ENCODE measurements around the gene ZFYVE9. TPM values are rescaled to one million over a fixed set of nuclear protein-coding genes. Genes with fewer than 3 reads are reported as not detected.
A peak's percentile ranks its signal among the peaks of the same experiment; 100 is the strongest.
"Not testable (repeated sequence)": the region's sequence is repeated elsewhere in the genome, so short reads cannot be mapped to it uniquely, and the experiment has no call there.

Gene ZFYVE9
- 1 to 10 TPM; 2.6 to 2.9 TPM for total RNA-seq

DNA sequence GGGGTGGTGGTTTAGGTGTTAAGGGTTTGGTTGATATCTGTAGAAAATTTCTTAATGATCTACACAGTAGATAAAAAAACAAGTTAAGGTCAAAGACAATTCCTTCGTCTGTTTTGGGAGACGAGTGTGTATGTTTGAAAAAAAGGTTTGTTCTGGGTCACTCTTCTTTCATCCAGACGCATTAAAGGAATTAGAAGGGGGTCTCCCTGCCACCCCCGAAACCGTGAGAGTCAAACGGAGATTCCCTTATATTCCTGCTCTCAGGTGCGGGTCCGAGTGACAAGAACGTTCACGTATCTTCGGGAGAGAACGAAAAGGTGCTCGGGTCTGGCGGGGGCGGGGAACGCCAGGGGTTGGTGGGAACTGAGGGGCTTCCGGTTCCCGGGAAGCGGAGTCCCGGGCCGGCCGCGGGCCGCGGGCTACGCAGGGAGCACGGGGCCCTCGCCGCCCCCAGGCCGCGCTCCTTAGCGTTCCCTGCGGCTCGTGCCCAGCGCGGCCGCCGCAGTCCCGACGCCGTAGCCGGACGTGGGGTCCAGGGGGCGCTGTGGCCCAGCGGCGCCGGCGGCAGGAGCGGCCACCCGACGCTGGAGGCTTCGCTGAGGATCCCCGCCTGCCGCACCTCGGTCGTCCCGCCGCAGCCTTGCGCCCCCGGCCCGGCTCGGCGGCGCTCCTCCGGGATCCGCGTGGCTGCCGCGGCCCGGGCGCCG is at the start of gene ZFYVE9:
Gene ZFYVE9, plus strand, starts transcription at position 577 of the 707 bp plus-strand sequence. CDS start 91,118 bp downstream, outside the sequence.
- Mint-ChIP-seq H3K4me3 (peak within 1 kb of the TSS; percentile 80), H3K9me3 (peaks cover 4% of the 10 kb centered on the region), H3K36me3 (no peaks in the 10 kb centered on the region), H3K27ac (no peak within 1 kb of the TSS), H3K4me1 (ENCODE audit: low read depth) (peaks cover 39% of the 10 kb centered on the region), H3K27me3 (peaks cover 3% of the 10 kb centered on the region)
- ChIA-PET CTCF (interaction anchor here (1.2 to 1.4 kb wide), 2 partner anchors 14 to 224 kb away, joined by 3 to 4 read pairs; partner anchors contain the start of gene CC2D1B), POLR2A (interaction anchor here (0.8 to 1.4 kb wide), 2 partner anchors 10 to 85 kb away, joined by 4 read pairs; partner anchors contain the start of gene BTF3L4)
- DNase-seq = peak; percentile 75
- intact Hi-C loops (cut with micrococcal nuclease) = loop anchor here (2.0 to 10.0 kb wide), 6 partner anchors 85 to 546 kb away; partner anchors contain the start of genes BTF3L4, ORC1, PRPF38A and SHISAL2A

GRCh38 chr1:52094300-52094699 is 47.6 kb upstream of the ZFYVE9 start:
- H3K27me3 Mint-ChIP-seq; POLR2A ChIA-PET; CTCF ChIA-PET; H3K9me3 Mint-ChIP-seq; H3K4me3 Mint-ChIP-seq; H3K27ac Mint-ChIP-seq; intact Hi-C loops (cut with micrococcal nuclease); H3K4me1 Mint-ChIP-seq (ENCODE audit: low read depth); DNase-seq: not testable (repeated sequence)
- H3K36me3 Mint-ChIP-seq = peaks cover 15% of the 10 kb centered on the region

DNA sequence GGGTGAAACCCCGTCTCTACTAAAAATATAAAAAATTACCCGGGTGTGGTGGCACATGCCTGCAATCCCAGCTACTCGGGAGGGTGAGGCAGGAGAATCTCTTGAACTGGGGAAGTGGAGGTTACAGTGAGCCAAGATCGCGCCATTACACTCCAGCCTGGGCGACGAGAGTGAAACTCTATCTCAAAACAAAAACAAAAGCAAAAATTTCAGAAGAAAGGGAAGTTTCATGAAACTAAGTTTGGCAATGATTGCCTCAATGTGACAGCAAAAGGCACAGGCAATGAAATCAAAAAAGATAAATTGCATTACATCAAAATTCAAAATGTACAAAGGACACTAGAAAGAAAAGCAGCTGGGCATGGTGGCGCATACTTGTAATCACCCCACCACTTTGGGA is 45.7 kb upstream of the ZFYVE9 start:
- DNase-seq = no peak
- ChIA-PET CTCF (no interaction called here), POLR2A (no interaction called here)
- no peaks in the 10 kb centered on the region for H3K9me3 Mint-ChIP-seq
- peaks cover 5% of the 10 kb centered on the region for H3K36me3 Mint-ChIP-seq
- no peaks in the 10 kb centered on the region for H3K4me1 Mint-ChIP-seq (ENCODE audit: low read depth)
- intact Hi-C loops (cut with micrococcal nuclease) = no loop called here
- H3K4me3 Mint-ChIP-seq = no peak overlapping the region
- H3K27ac Mint-ChIP-seq = no peak overlapping the region
- no peaks in the 10 kb centered on the region for H3K27me3 Mint-ChIP-seq

- H3K4me3 Mint-ChIP-seq = no peak overlapping the region
- intact Hi-C loops (cut with micrococcal nuclease) = no loop called here
- ChIA-PET POLR2A (no interaction called here), CTCF (no interaction called here)
- H3K27ac Mint-ChIP-seq = no peak overlapping the region
- DNase-seq = no peak
- peaks cover 6% of the 10 kb centered on the region for H3K4me1 Mint-ChIP-seq (ENCODE audit: low read depth)
- H3K27me3 Mint-ChIP-seq = no peaks in the 10 kb centered on the region
- H3K9me3 Mint-ChIP-seq = no peaks in the 10 kb centered on the region
- peaks cover 1% of the 10 kb centered on the region for H3K36me3 Mint-ChIP-seq
These were observed 43.6 kb upstream of the ZFYVE9 start for GRCh38 chr1:52098139-52098871.

DNA sequence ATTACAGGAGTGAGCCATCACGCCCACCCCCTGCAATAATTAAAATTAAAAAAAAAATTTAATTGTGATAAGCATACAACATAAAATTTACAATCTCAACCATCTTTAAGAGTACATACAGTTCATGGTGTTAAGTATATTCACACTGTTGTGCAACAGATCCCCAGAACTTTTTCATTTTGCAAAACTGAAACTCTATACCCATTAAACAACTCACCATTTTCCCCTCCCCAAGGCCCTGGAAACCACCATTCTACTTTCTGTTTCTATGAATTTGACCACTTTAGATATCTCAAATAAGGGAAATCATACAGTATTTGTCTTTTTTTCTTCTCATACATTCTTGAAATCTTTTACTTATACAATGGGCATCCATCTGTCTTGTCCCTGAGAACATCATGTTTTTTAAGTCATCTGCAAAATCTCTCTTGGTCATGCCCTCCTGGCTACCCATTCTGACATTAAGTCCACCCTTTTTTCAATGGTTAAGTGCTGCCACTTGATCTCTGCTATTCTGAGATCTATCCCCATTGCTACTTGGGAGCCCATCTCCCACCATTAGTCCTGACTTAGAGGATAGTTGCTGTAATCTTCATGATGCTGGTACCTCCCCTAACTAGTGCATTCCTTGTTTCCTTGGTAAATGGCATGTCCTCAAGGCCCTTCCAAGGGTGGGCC is 39.4 kb upstream of the ZFYVE9 start:
- intact Hi-C loops (cut with micrococcal nuclease) = no loop called here
- ChIA-PET POLR2A (no interaction called here), CTCF (no interaction called here)
- no peak for DNase-seq
- no peaks in the 10 kb centered on the region for H3K9me3 Mint-ChIP-seq
- H3K4me3 Mint-ChIP-seq = no peak overlapping the region
- H3K4me1 Mint-ChIP-seq (ENCODE audit: low read depth) = peaks cover 6% of the 10 kb centered on the region
- no peaks in the 10 kb centered on the region for H3K27me3 Mint-ChIP-seq
- H3K27ac Mint-ChIP-seq = no peak overlapping the region
- no peaks in the 10 kb centered on the region for H3K36me3 Mint-ChIP-seq

- ChIA-PET POLR2A (no interaction called here), CTCF (interaction anchor here (0.8 kb wide), 1 partner anchor 257 kb away, joined by 3 read pairs; no protein-coding TSS in a partner anchor)
- no peak overlapping the region for H3K4me3 Mint-ChIP-seq
- H3K27ac Mint-ChIP-seq = no peak overlapping the region
- no peaks in the 10 kb centered on the region for H3K4me1 Mint-ChIP-seq (ENCODE audit: low read depth)
- no peaks in the 10 kb centered on the region for H3K36me3 Mint-ChIP-seq
- DNase-seq = no peak
- H3K27me3 Mint-ChIP-seq = no peaks in the 10 kb centered on the region
- H3K9me3 Mint-ChIP-seq = no peaks in the 10 kb centered on the region
- intact Hi-C loops (cut with micrococcal nuclease) = no loop called here
These were observed 30.4 kb upstream of the ZFYVE9 start for GRCh38 chr1:52111492-52111891.

DNA sequence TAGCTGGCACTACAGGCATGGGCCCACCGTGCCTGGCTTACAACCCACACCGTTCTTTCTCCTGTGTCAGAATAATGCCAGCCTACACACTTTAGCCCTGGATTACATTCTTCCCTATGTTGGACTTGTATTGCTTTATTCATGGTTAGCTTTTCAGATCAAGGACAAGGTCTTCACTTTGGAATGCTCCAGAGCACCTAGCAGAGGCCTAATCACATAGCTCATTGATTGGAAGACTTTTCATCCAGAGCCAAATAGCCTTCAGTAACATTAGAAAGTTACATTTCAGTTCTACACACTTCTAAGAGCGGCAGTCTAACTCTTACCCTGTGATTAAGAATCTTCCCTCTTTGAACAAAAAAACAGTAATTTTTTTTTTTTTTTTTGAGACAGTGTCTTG is 29.4 kb upstream of the ZFYVE9 start:
- intact Hi-C loops (cut with micrococcal nuclease) = no loop called here
- ChIA-PET POLR2A (no interaction called here), CTCF (interaction anchor here (1.0 kb wide), 1 partner anchor 206 kb away, joined by 3 read pairs; no protein-coding TSS in a partner anchor)
- no peak overlapping the region for H3K4me3 Mint-ChIP-seq
- no peak for DNase-seq
- no peak overlapping the region for H3K27ac Mint-ChIP-seq
- no peaks in the 10 kb centered on the region for H3K27me3 Mint-ChIP-seq
- H3K9me3 Mint-ChIP-seq = no peaks in the 10 kb centered on the region
- no peaks in the 10 kb centered on the region for H3K4me1 Mint-ChIP-seq (ENCODE audit: low read depth)
- H3K36me3 Mint-ChIP-seq = no peaks in the 10 kb centered on the region

GRCh38 chr1:52119301-52120079 is 22.4 kb upstream of the ZFYVE9 start:
- intact Hi-C loops (cut with micrococcal nuclease) = no loop called here
- no peaks in the 10 kb centered on the region for H3K4me1 Mint-ChIP-seq (ENCODE audit: low read depth)
- DNase-seq = no peak
- ChIA-PET CTCF (no interaction called here), POLR2A (no interaction called here)
- no peaks in the 10 kb centered on the region for H3K9me3 Mint-ChIP-seq
- no peak overlapping the region for H3K27ac Mint-ChIP-seq
- H3K27me3 Mint-ChIP-seq = no peaks in the 10 kb centered on the region
- no peak overlapping the region for H3K4me3 Mint-ChIP-seq
- no peaks in the 10 kb centered on the region for H3K36me3 Mint-ChIP-seq

DNA sequence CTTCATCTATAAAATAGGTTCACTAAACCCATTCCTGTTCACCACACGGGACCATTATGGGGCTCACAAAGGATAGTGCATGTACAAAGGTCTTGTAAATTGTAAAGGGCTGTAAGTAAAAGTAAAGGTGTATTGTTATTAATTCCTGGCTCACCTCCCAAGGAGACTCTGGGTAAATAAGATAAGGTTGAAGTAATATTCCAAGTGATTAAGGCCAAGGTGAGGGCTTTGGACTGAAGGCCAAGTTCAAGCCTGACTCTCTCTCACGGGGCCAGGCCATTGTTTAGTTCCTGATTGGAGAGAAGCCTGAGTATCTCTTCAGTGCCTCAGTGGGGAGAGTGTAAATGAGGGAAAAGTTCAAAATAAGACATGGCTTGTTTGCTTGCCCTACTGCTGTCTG is 19.5 kb upstream of the ZFYVE9 start:
- Mint-ChIP-seq H3K27ac (no peak overlapping the region), H3K4me3 (no peak overlapping the region), H3K9me3 (no peaks in the 10 kb centered on the region), H3K36me3 (no peaks in the 10 kb centered on the region), H3K27me3 (peaks cover 3% of the 10 kb centered on the region), H3K4me1 (ENCODE audit: low read depth) (peaks cover 4% of the 10 kb centered on the region)
- ChIA-PET CTCF (no interaction called here), POLR2A (no interaction called here)
- no peak for DNase-seq
- intact Hi-C loops (cut with micrococcal nuclease) = no loop called here

- ChIA-PET POLR2A (no interaction called here), CTCF (interaction anchor here (0.6 kb wide), 1 partner anchor 173 kb away, joined by 3 read pairs; no protein-coding TSS in a partner anchor)
- intact Hi-C loops (cut with micrococcal nuclease) = no loop called here
- H3K4me3 Mint-ChIP-seq = no peak overlapping the region
- no peaks in the 10 kb centered on the region for H3K9me3 Mint-ChIP-seq
- no peaks in the 10 kb centered on the region for H3K36me3 Mint-ChIP-seq
- no peak for DNase-seq
- H3K4me1 Mint-ChIP-seq (ENCODE audit: low read depth) = peaks cover 4% of the 10 kb centered on the region
- H3K27ac Mint-ChIP-seq = no peak overlapping the region
- H3K27me3 Mint-ChIP-seq = peaks cover 3% of the 10 kb centered on the region
These were observed 18.3 kb upstream of the ZFYVE9 start for GRCh38 chr1:52123622-52124021.

GRCh38 chr1:52125736-52126359 is 16.0 kb upstream of the ZFYVE9 start:
- Mint-ChIP-seq H3K27ac (no peak overlapping the region), H3K4me1 (ENCODE audit: low read depth) (peaks cover 4% of the 10 kb centered on the region), H3K9me3 (no peaks in the 10 kb centered on the region), H3K4me3 (no peak overlapping the region), H3K27me3 (peaks cover 7% of the 10 kb centered on the region), H3K36me3 (no peaks in the 10 kb centered on the region)
- no peak for DNase-seq
- intact Hi-C loops (cut with micrococcal nuclease) = loop anchor here (5.0 kb wide), 1 partner anchor 236 kb away; no protein-coding TSS in a partner anchor
- POLR2A ChIA-PET = no interaction called here
- CTCF ChIA-PET = interaction anchor here (1.2 to 3.1 kb wide), 4 partner anchors 14 to 279 kb away, joined by 3 to 25 read pairs (median 6); partner anchors contain the start of genes ORC1 and PRPF38A
